Fibroblast of lung (primary cell): ENCODE measurements around the gene MRPS9.

Experiments
- CTCF ChIP-seq, 2 donors: IDR thresholded peaks in 1 of 2; conservative IDR thresholded peaks in 1 of 2; 1 replicate in 1 of 2; 2 replicates in 1 of 2; pipeline ENCODE4 v1.5.1; 2011 to 2012; ENCODE audit warnings: low read length in 2 of 2, control low read depth in 1 of 2, inconsistent platforms in 1 of 2, low read depth in 1 of 2, mild to moderate bottlenecking in 1 of 2
- EZH2 ChIP-seq: IDR thresholded peaks from 2 replicates; pipeline ENCODE4 v1.5.1; 2012; ENCODE audit warnings: low read length, control low read depth, mild to moderate bottlenecking; ENCODE audit errors: missing control alignments

GRCh38 chr2:105112345-105112744, 74.5 kb downstream of the MRPS9 start:
- no peak for TF ChIP-seq CTCF (conservative IDR thresholded peaks at IDR 0.05 in 1 of 2, IDR thresholded peaks at IDR 0.05 in 1 of 2; ENCODE audit: low read depth in 1 of 2, low read length in 2 of 2)
- TF ChIP-seq EZH2 = no peak
